ENCODE data around the gene RNU6-9. TPM values are rescaled to one million over a fixed set of nuclear protein-coding genes. Genes with fewer than 3 reads are reported as not detected.
A peak's percentile ranks its signal among the peaks of the same experiment; 100 is the strongest.
"Not testable (repeated sequence)": the region's sequence is repeated elsewhere in the genome, so short reads cannot be mapped to it uniquely, and the experiment has no call there.

The RNU6-9 gene
- total and polyA plus RNA-seq, 2 experiments from 2014 or later: not detected

DNA sequence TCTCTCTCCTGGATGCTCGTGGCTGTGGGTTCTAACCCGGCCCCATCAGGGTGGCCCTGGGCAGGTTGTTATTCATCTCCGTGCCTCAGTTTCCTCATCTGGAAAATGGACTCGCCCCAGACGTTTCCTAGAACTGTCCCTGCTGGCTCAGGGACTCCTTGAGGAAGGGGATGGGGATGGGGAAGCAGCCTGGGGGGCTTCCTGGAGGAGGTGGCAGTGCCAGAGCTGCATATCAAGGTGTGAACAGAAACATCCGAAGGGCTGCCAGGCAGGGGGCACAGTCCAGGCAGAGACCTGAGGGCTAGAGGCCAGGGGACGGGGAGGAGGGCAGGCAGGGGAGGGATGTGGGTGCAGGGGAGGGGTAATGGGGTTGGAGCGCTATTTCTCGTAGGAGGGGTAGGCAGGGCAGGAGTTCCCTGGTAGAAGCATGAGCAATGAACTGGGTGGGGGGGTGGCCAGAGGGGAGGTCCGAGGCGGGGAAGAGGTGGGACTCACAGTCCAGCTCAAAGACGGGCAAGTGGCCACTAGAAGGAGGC is 44.8 kb upstream of the RNU6-9 start:
- Histone ChIP-seq H3K9me3 (ENCODE audit: low read depth) (no peaks in the 10 kb centered on the region), H4K20me1 (ENCODE audit: insufficient read depth) (no peaks in the 10 kb centered on the region), H3F3A (ENCODE audit: insufficient read depth) (0 out of 2 replicates have a peak, but pooled peaks cover 3% of the 10 kb centered on the region), H3K4me3 (no peak overlapping the region), H3K27me3 (replicated peaks; ENCODE audit: insufficient read depth) (peaks cover 38% of the 10 kb centered on the region), H3K4me2 (ENCODE audit: unreplicated experiment) (no peak overlapping the region), H3K79me2 (ENCODE audit: insufficient read depth) (no peaks in the 10 kb centered on the region), H3K9me2 (ENCODE audit: insufficient read depth) (no peaks in the 10 kb centered on the region), H2AFZ (no peak overlapping the region), H3K36me3 (ENCODE audit: low read depth) (no peaks in the 10 kb centered on the region), H3K9ac (no peak overlapping the region), H3K27ac (no peak overlapping the region), H3K4me1 (ENCODE audit: insufficient read depth) (0 out of 2 replicates have a peak, but pooled peaks cover 4% of the 10 kb centered on the region)
- DNase-seq: peak; percentile 40
- 15 to 29% methylated on average over 7 to 12 of the region's 12 CpGs for WGBS, 2 experiments (ENCODE audit: low coverage in 1 of 2, low lambda C conversion rate in 2 of 2, missing lambda C conversion rate in 2 of 2)
- in situ Hi-C loops (cut with MboI): no loop called here
- TF ChIP-seq EZH2phosphoT487 (IDR thresholded peaks at IDR 0.05; ENCODE audit: insufficient read depth, low read depth): no peak
- no peak for TF ChIP-seq EZH2 (IDR thresholded peaks at IDR 0.05; ENCODE audit: insufficient read depth, poor library complexity, severe bottlenecking)

DNA sequence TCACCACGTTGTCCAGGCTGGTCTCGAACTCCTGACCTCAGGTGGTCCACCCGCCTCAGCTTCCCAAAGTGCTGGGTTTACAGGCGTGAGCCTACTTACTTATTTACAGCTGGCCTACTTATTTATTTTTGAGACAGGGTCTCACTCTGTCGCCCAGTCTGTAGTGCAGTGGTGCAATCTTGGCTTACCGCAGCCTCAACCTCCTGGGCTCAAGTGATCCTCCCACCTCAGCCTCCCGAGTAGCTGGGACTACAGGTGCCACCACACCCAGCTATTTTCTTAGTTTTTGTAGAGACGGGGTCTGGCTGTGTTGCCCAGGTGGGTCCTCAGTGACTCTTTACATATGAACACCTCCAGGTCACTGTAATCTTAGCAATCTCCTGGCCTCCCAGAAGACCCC is 44.1 kb upstream of the RNU6-9 start:
- 61 to 62% methylated on average over 8 of the region's 8 CpGs for WGBS, 2 experiments (ENCODE audit: low coverage in 1 of 2, low lambda C conversion rate in 2 of 2, missing lambda C conversion rate in 2 of 2)
- H3K27ac ChIP-seq; H3F3A ChIP-seq (ENCODE audit: insufficient read depth); H3K9me3 ChIP-seq (ENCODE audit: low read depth); in situ Hi-C loops (cut with MboI); DNase-seq; H3K79me2 ChIP-seq (ENCODE audit: insufficient read depth); H3K9me2 ChIP-seq (ENCODE audit: insufficient read depth); H4K20me1 ChIP-seq (ENCODE audit: insufficient read depth); H2AFZ ChIP-seq; H3K4me1 ChIP-seq (ENCODE audit: insufficient read depth); H3K36me3 ChIP-seq (ENCODE audit: low read depth); H3K9ac ChIP-seq; H3K4me3 ChIP-seq; H3K4me2 ChIP-seq (ENCODE audit: unreplicated experiment): not testable (repeated sequence)
- H3K27me3 ChIP-seq (replicated peaks; ENCODE audit: insufficient read depth): peaks cover 34% of the 10 kb centered on the region

DNA sequence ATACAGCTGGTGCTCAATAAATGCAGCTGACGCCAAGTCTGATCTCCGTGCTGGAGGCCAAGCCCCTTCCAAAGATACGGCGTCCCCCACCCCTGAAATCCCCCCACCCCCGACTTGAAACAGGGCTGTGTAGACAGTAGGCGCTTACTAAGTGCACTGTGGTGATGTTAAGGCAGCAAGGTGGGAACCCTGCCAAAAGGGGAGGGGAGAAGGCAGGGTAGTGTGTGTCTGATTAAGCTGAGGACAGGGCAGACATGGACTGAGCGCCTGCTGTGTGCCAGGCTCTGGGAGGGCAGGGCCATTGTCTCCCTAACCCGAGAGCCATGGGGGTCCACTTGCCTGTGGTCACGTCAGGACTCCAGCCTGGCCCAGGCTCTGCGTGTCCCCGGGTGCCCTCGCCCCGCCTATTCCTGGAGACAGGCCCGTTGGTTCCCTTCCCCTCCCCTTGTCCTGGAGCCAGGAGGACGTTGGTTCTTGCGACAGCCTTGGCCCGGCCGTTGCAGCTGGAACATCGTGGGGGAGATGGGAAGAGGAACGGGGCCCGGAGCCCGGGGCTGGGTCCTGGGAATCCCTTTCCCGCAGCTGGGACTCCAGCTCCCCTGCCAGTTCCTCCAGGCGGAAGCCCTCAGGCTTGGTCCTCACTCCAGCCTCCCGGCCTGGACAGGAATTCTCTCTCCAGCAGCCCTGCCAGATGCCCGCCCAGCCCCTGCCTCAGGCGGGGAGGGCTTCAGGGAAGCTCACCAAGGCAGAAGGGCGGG is 42.9 kb upstream of the RNU6-9 start:
- Histone ChIP-seq H3K9me2 (ENCODE audit: insufficient read depth) (no peaks in the 10 kb centered on the region), H3K4me3 (peak overlapping the region; percentile 44), H3K4me2 (ENCODE audit: unreplicated experiment) (peak overlapping the region; percentile 69), H3K27ac (peak overlapping the region; percentile 66), H3K36me3 (ENCODE audit: low read depth) (no peaks in the 10 kb centered on the region), H3K9ac (peak overlapping the region; percentile 75), H3F3A (ENCODE audit: insufficient read depth) (0 out of 2 replicates have a peak, but pooled peaks cover 3% of the 10 kb centered on the region), H3K9me3 (ENCODE audit: low read depth) (no peaks in the 10 kb centered on the region), H3K27me3 (replicated peaks; ENCODE audit: insufficient read depth) (peaks cover 23% of the 10 kb centered on the region), H2AFZ (peak overlapping the region; percentile 86), H3K79me2 (ENCODE audit: insufficient read depth) (no peaks in the 10 kb centered on the region), H3K4me1 (ENCODE audit: insufficient read depth) (0 out of 2 replicates have a peak, but pooled peaks cover 4% of the 10 kb centered on the region), H4K20me1 (ENCODE audit: insufficient read depth) (no peaks in the 10 kb centered on the region)
- in situ Hi-C loops (cut with MboI): no loop called here
- peak; percentile 91 for DNase-seq
- TF ChIP-seq EZH2phosphoT487 (IDR thresholded peaks at IDR 0.05; ENCODE audit: insufficient read depth, low read depth) (no peak), EZH2 (IDR thresholded peaks at IDR 0.05; ENCODE audit: insufficient read depth, poor library complexity, severe bottlenecking) (no peak)
- 10 to 16% methylated on average over 22 to 28 of the region's 28 CpGs for WGBS, 2 experiments (ENCODE audit: low coverage in 1 of 2, low lambda C conversion rate in 2 of 2, missing lambda C conversion rate in 2 of 2)

DNA sequence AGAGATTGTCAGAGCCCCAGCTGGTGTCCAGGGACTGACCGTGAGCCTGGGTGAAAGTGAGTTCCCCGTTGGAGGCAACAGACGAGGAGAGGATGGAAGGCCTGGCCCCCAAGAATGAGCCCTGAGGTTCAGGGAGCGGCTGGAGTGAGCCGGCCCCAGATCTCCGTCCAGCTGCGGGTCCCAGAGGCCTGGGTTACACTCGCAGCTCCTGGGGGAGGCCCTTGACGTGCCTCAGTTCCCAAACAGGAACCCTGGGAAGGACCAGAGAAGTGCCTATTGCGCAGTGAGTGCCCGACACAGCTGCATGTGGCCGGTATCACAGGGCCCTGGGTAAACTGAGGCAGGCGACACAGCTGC is 42.3 kb upstream of the RNU6-9 start:
- H3K4me1 ChIP-seq (ENCODE audit: insufficient read depth): 0 out of 2 replicates have a peak, but pooled peaks cover 4% of the 10 kb centered on the region

More for the DNA sequence above, 42.3 kb upstream of the RNU6-9 start:
- Histone ChIP-seq H3K36me3 (ENCODE audit: low read depth) (no peaks in the 10 kb centered on the region), H3K4me2 (ENCODE audit: unreplicated experiment) (peak overlapping the region; percentile 69), H3K79me2 (ENCODE audit: insufficient read depth) (no peaks in the 10 kb centered on the region), H3K27me3 (replicated peaks; ENCODE audit: insufficient read depth) (peaks cover 23% of the 10 kb centered on the region), H4K20me1 (ENCODE audit: insufficient read depth) (no peaks in the 10 kb centered on the region), H3F3A (ENCODE audit: insufficient read depth) (0 out of 2 replicates have a peak, but pooled peaks cover 3% of the 10 kb centered on the region), H2AFZ (peak overlapping the region; percentile 86), H3K9ac (peak overlapping the region; percentile 75), H3K9me2 (ENCODE audit: insufficient read depth) (no peaks in the 10 kb centered on the region), H3K4me3 (peak overlapping the region; percentile 44), H3K27ac (peak overlapping the region; percentile 66), H3K9me3 (ENCODE audit: low read depth) (no peaks in the 10 kb centered on the region)
- WGBS, 2 experiments (ENCODE audit: low coverage in 1 of 2, low lambda C conversion rate in 2 of 2, missing lambda C conversion rate in 2 of 2): 27 to 35% methylated on average over 12 to 13 of the region's 13 CpGs
- in situ Hi-C loops (cut with MboI): no loop called here
- DNase-seq: no peak
- no peak for TF ChIP-seq EZH2 (IDR thresholded peaks at IDR 0.05; ENCODE audit: insufficient read depth, poor library complexity, severe bottlenecking)
- TF ChIP-seq EZH2phosphoT487 (IDR thresholded peaks at IDR 0.05; ENCODE audit: insufficient read depth, low read depth): no peak
